HFF-Myc (cell line): ENCODE results near the gene NLRP1.

ENCODE experiments used
- DNase-seq: peaks from one replicate; pipeline ENCODE4 v3.0.0-alpha.2; 2011; ENCODE audit warnings: low read depth; ENCODE audit errors: extremely low read depth
- H3K4me3 ChIP-seq: replicated peaks from 2 replicates; pipeline ENCODE4 v1.5.1; 2011; ENCODE audit warnings: low read depth, mild to moderate bottlenecking, control low read depth, low read length
- TF ChIP-seq, protein P1 (sequence below): IDR thresholded peaks from 2 replicates; pipeline ENCODE4 v1.5.1; 2012; ENCODE audit warnings: mild to moderate bottlenecking, low read depth, low read length, control low read depth; ENCODE audit errors: missing control alignments

The NLRP1 gene

GRCh38 chr17:5608399-5609112 is 24.2 kb upstream of the NLRP1 start:
- no peak overlapping the region for H3K4me3 ChIP-seq
- TF ChIP-seq, protein P1, sequence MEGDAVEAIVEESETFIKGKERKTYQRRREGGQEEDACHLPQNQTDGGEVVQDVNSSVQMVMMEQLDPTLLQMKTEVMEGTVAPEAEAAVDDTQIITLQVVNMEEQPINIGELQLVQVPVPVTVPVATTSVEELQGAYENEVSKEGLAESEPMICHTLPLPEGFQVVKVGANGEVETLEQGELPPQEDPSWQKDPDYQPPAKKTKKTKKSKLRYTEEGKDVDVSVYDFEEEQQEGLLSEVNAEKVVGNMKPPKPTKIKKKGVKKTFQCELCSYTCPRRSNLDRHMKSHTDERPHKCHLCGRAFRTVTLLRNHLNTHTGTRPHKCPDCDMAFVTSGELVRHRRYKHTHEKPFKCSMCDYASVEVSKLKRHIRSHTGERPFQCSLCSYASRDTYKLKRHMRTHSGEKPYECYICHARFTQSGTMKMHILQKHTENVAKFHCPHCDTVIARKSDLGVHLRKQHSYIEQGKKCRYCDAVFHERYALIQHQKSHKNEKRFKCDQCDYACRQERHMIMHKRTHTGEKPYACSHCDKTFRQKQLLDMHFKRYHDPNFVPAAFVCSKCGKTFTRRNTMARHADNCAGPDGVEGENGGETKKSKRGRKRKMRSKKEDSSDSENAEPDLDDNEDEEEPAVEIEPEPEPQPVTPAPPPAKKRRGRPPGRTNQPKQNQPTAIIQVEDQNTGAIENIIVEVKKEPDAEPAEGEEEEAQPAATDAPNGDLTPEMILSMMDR, result no peak
- no peak for DNase-seq

GRCh38 chr17:5607946-5608345 is 23.6 kb upstream of the NLRP1 start:
- no peak overlapping the region for H3K4me3 ChIP-seq
- TF ChIP-seq, protein P1, result no peak
- no peak for DNase-seq

GRCh38 chr17:5605452-5605851 is 21.1 kb upstream of the NLRP1 start:
- TF ChIP-seq, protein P1, result no peak
- DNase-seq, result no peak
- no peak overlapping the region for H3K4me3 ChIP-seq

GRCh38 chr17:5600041-5600440 is 15.7 kb upstream of the NLRP1 start:
- no peak for DNase-seq
- H3K4me3 ChIP-seq, result no peak overlapping the region
- TF ChIP-seq, protein P1, result no peak

GRCh38 chr17:5598457-5598856 is 14.1 kb upstream of the NLRP1 start:
- no peak overlapping the region for H3K4me3 ChIP-seq
- TF ChIP-seq, protein P1, result no peak
- no peak for DNase-seq

DNA sequence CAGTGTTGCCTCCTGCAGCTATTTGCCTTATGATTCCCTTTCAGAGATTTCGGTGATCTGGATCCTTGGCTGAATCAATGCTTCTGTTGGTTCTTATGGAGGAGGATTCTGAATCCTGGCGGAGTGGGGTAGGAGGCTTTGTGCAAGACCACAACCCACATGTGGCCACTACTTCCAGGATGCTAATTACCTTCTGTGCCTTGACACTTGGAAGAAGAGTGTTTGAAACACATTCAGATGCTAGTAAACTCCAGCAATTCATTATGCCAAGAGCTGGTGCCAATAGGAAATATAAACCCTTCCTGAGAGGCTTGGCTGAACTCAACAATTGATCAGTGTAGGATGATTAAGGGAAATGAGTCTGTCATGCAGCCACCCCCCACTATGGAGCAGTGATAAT is 12.1 kb upstream of the NLRP1 start:
- TF ChIP-seq, protein P1, result no peak
- H3K4me3 ChIP-seq, result no peak overlapping the region
- no peak for DNase-seq

GRCh38 chr17:5595831-5596230 is 11.5 kb upstream of the NLRP1 start:
- TF ChIP-seq, protein P1, result no peak
- DNase-seq, result no peak

More at GRCh38 chr17:5595831-5596230, 11.5 kb upstream of the NLRP1 start:
- H3K4me3 ChIP-seq, result no peak overlapping the region
